Sigmoid colon (tissue), 7 donors: ENCODE measurements around the gene ENKUR. TPM values are rescaled to one million over a fixed set of nuclear protein-coding genes. Genes with fewer than 3 reads are reported as not detected.

Source experiments
- DNase-seq: peaks from one replicate; pipeline ENCODE4 v3.0.0-alpha.2; 2019
- H3K27ac ChIP-seq, 4 donors: fragments of 200-600 bp; sonication (generic); one replicate each; pipeline ENCODE4 v1.5.1; 2016 to 2019; ENCODE audit warnings: mild to moderate bottlenecking in 1 of 4
- H3K27me3 ChIP-seq, 3 donors: fragments of 200-600 bp; sonication (generic); one replicate each; pipeline ENCODE4 v1.5.1; 2019; ENCODE audit warnings: mild to moderate bottlenecking in 1 of 3
- H3K36me3 ChIP-seq, 4 donors: fragments of 200-600 bp; sonication (generic); one replicate each; pipeline ENCODE4 v1.5.1; 2016 to 2019
- H3K4me1 ChIP-seq, 4 donors: fragments of 200-600 bp; sonication (generic); one replicate each; pipeline ENCODE4 v1.5.1; 2017 to 2019
- H3K4me3 ChIP-seq, 4 donors: fragments of 200-600 bp; sonication (generic); one replicate each; pipeline ENCODE4 v1.5.1; 2017 to 2019; ENCODE audit warnings: mild to moderate bottlenecking in 2 of 4, moderate library complexity in 1 of 4
- H3K9me3 ChIP-seq, 4 donors: fragments of 200-600 bp in 3 of 4; sonication (generic) in 3 of 4; one replicate each; pipeline versions ENCODE4 v1.5.1 to v1.6.1; 2013 to 2019
- CTCF ChIP-seq, 4 experiments: fragments of 450-650 bp in 3 of 4; fragments of 200-600 bp in 1 of 4; IDR thresholded peaks; one replicate each; pipeline ENCODE4 v1.5.1; 2016 to 2019; ENCODE audit warnings: antibody characterized with exemption in 4 of 4, mild to moderate bottlenecking in 3 of 4, moderate library complexity in 2 of 4
- EP300 ChIP-seq, 4 donors: sonication (generic); formaldehyde crosslinking; IDR thresholded peaks; one replicate each; pipeline ENCODE4 v1.6.1; 2017; ENCODE audit warnings: antibody characterized with exemption in 4 of 4
- POLR2A ChIP-seq, 2 donors: fragments of 450-650 bp; IDR thresholded peaks; one replicate each; pipeline ENCODE4 v1.6.1; 2016; ENCODE audit warnings: antibody characterized with exemption in 2 of 2, mild to moderate bottlenecking in 2 of 2, moderate library complexity in 2 of 2
- POLR2AphosphoS5 ChIP-seq, 4 donors: sonication (generic); formaldehyde crosslinking; IDR thresholded peaks; one replicate each; pipeline ENCODE4 v1.6.1; 2017; ENCODE audit warnings: antibody characterized with exemption in 4 of 4
- WGBS, 2 donors: extraction: QIAGEN DNeasy Blood & Tissue Kit; methylation state at CpG; one replicate each; pipeline ENCODE4 v1.1.7; 2013; 5-methylcytosine and 5-hydroxymethylcytosine counted together
- intact Hi-C: fragments of 100-400 bp; cut with DNase I; formaldehyde crosslinking; loops from one replicate; pipeline ENCODE4 v1.15.1; 2023
- polyA plus RNA-seq, 3 donors: library from polyadenylated mRNA; stranded (reverse); fragments of 200-250 nt; gene quantifications; one replicate each; pipeline ENCODE4 v1.2.3, GENCODE V29; 2013
- total RNA-seq, 4 donors: library from RNA; depleted of rRNA; stranded (reverse); fragments of >200 nt; gene quantifications; one replicate each; pipeline ENCODE4 v1.1.0, GENCODE V29; 2016
- donor health status: healthy with polysubstance abuse.
- donor health status: Bipolar disorder and iron deficiency.
- donor health status: healthy.

The ENKUR gene
- total and polyA plus RNA-seq, 7 donors = under 0.01 to 0.60 TPM; not detected in 5

DNA sequence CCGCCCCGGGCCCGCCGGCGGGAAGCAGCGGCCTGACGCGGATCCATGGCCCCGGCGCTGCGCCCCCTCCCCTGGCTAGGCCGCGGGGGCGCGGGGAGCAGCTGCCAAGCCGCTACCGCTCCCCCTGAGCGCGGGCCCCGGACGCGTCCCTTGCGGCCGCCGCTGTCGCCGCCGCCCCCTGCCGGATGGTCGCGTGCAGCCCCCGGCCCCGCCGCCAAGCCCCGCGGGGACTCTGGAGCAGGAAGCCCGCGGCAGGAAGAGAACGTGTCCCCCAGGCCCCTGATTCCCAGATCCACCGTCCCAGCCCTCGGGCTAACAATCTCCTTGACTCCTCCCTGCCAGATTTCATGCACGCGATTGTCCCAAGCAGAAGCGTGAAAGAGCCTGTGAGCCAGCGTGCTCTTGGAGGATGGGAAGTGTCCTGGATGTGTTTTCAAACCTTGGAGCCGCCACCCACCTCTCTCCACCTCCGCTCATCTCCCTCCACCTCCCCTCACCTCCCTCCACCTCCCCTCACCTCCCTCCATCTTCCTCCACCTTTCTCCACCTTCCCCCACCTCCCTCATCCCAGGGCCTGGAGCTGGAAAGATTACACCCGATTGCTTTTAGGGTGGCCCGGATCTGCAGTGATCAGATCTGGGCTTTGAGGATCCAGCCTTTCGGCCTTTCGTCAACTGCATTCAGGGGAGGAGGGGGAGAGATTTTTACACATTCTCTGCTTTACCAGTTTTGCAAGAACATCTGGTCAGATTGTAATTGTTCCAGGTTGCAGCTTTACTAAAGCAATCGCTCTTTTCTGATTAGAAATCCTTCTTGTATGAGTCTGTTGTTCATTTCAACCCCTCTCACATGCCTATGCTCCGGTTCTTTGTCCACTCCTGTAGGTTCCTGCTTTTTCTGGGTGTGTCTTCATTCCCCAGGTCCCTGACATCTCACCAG is 63.0 kb downstream of the ENKUR start:
- 2 to 8% methylated on average over 53 of the region's 53 CpGs for WGBS, 2 donors

DNA sequence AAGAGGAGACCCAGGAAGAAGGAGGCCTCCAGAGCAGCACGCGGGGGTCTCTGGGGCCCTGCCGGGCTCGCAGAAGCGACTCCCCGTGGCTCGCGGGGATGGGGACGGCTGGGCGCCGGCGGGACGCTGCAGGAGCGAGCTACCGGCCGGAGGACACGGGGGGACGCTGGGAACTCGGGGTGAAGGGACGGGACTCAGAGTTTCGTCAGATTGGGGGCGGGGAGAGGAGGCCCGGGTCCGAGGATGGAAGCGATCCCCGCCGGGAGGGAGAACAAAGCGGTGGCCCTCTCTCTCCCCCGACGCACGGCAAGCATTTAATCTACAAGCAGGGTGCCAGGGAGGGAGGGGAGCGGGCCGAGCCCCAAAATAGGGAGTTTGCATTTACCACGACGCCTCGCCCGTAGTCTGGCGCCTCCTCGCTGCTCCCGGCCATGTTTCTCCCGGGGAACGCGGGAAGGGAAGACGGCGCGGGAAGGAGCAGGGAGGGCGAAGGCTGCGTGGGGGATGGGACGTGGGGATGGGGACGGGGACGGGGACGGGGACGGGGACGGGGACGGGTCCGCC is 63.7 kb downstream of the ENKUR start, which contains the start of gene PRTFDC1:
Gene PRTFDC1 (minus strand): TSS at position 464 of the 564 bp plus-strand sequence. CDS start 31 bp downstream, at position 433.
- intact Hi-C loops = loop anchor here (5.0 to 10.0 kb wide), 3 partner anchors 65 to 307 kb away; partner anchors contain the start of genes ARHGAP21, ENKUR and THNSL1
- 1 to 2% methylated on average over 56 of the region's 56 CpGs for WGBS, 2 donors
- peaks cover 0 to 24% (median 18%) of the 10 kb centered on the region in 4 donors for H3K4me1 ChIP-seq
- no peaks in the 10 kb centered on the region for H3K27me3 ChIP-seq
- DNase-seq = peak; percentile 74
- no peaks in the 10 kb centered on the region for H3K36me3 ChIP-seq
- TF ChIP-seq POLR2AphosphoS5 (IDR thresholded peaks at IDR 0.05) (no peak), EP300 (IDR thresholded peaks at IDR 0.05) (no peak), CTCF (IDR thresholded peaks at IDR 0.05) (peak in 1 of 4 experiments; percentile 14)
- H3K4me3 ChIP-seq = peak within 1 kb of the TSS; percentile 50 to 78 (median 73)
- no peaks in the 10 kb centered on the region for H3K9me3 ChIP-seq
- peak within 1 kb of the TSS; percentile 74 to 87 (median 82) for H3K27ac ChIP-seq

More for the DNA sequence above, 63.0 kb downstream of the ENKUR start:
- no peaks in the 10 kb centered on the region for H3K9me3 ChIP-seq
- intact Hi-C loops = loop anchor here (5.0 to 10.0 kb wide), 3 partner anchors 64 to 308 kb away; partner anchors contain the start of genes ARHGAP21, ENKUR and THNSL1
- H3K27me3 ChIP-seq = no peaks in the 10 kb centered on the region
- H3K4me1 ChIP-seq = peaks cover 0 to 31% (median 25%) of the 10 kb centered on the region in 4 donors
- H3K4me3 ChIP-seq = peak overlapping the region; percentile 50 to 78 (median 73)
- H3K36me3 ChIP-seq = no peaks in the 10 kb centered on the region
- TF ChIP-seq CTCF (IDR thresholded peaks at IDR 0.05) = peak in 1 of 4 experiments; percentile 42
- TF ChIP-seq POLR2A (IDR thresholded peaks at IDR 0.05) = no peak
- TF ChIP-seq POLR2AphosphoS5 (IDR thresholded peaks at IDR 0.05) = no peak
- TF ChIP-seq EP300 (IDR thresholded peaks at IDR 0.05) = no peak
- peak overlapping the region; percentile 74 to 87 (median 82) for H3K27ac ChIP-seq
- DNase-seq = peak; percentile 78

DNA sequence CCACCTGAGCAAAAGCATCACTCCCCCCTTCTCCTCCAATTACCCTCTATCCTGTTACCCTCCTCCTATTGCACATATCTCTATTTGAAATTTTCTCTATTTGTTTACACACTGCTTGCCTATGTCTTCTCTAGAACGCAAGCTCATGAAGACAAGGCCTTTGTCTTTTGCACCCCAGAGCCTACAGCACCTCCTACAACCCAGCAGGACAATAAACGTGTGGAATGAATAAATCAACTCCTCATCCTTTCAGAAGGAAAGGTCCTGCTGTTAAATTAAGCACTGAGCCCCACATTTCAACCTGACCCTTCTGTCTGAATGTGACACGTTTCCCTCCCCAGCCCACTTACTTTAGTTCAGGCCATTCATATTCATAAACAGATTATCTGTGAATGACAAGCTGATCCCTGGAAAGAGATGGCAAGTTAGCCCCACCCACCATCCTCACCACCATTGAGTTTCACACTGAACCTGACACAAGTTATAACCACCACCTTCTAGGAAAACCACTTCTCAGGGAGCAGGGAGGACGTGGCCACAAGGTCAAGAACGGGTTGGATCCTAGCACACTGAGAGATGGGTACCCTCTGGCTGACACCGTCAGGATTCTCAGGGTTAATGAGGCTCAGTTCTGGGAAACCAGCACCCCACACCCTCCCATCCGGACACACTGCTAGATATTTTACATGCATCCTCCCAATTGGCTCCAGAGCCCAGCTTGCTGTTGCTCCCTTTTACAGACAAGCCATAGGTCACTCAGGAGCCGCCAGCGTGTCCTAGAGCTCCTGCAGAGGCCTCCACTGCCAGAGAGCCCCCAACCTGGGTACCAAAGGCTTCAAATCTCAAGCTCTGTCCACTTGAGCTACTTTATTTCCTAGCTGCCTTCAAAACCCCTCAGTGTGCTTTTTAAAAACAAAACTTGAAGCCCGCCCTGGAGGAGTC is 64.5 kb downstream of the ENKUR start:
- 23 to 51% methylated on average over 10 of the region's 10 CpGs for WGBS, 2 donors
- peaks cover 0 to 22% (median 17%) of the 10 kb centered on the region in 4 donors for H3K4me1 ChIP-seq
- intact Hi-C loops = loop anchor here (5.0 to 10.0 kb wide), 3 partner anchors 66 to 307 kb away; partner anchors contain the start of genes ARHGAP21, ENKUR and THNSL1
- peak overlapping the region; percentile 50 to 78 (median 73) for H3K4me3 ChIP-seq
- no peaks in the 10 kb centered on the region for H3K36me3 ChIP-seq
- no peak for TF ChIP-seq POLR2A (IDR thresholded peaks at IDR 0.05)
- TF ChIP-seq CTCF (IDR thresholded peaks at IDR 0.05) = no peak
- TF ChIP-seq POLR2AphosphoS5 (IDR thresholded peaks at IDR 0.05) = no peak
- TF ChIP-seq EP300 (IDR thresholded peaks at IDR 0.05) = no peak
- H3K27me3 ChIP-seq = no peaks in the 10 kb centered on the region
- no peak for DNase-seq
- H3K9me3 ChIP-seq = no peaks in the 10 kb centered on the region
- peak overlapping the region; percentile 74 to 87 (median 82) for H3K27ac ChIP-seq

DNA sequence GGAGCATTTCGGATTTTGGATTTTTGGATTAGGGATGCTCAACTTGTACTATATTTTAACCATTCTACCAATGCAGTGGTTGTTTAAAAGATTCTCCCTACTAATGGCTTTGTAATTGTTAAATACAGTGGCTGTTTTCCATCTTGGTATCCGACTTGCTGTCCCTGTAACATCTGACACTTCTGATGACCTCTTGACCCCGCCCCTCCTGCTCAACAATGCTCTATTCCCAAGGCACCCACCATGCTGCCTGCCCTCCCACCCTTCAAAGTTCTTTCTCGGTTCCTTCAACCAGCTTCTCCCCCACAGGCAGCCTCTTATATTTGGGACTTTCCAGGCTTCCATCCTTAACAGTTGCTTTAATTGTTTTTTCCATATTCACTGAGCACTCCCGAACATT is 65.5 kb downstream of the ENKUR start:
- H3K36me3 ChIP-seq = no peaks in the 10 kb centered on the region
- no peak overlapping the region for H3K4me3 ChIP-seq
- TF ChIP-seq EP300 (IDR thresholded peaks at IDR 0.05) = no peak
- no peak for TF ChIP-seq POLR2A (IDR thresholded peaks at IDR 0.05)
- no peak for DNase-seq
- H3K27me3 ChIP-seq = no peaks in the 10 kb centered on the region
- WGBS, 2 donors = 86 to 91% methylated on average over 5 of the region's 5 CpGs
- peaks cover 0 to 22% (median 17%) of the 10 kb centered on the region in 4 donors for H3K4me1 ChIP-seq
- no peak overlapping the region for H3K27ac ChIP-seq
- H3K9me3 ChIP-seq = no peaks in the 10 kb centered on the region
- intact Hi-C loops = loop anchor here (5.0 to 10.0 kb wide), 3 partner anchors 67 to 306 kb away; partner anchors contain the start of genes ARHGAP21, ENKUR and THNSL1
